PC-3 (cell line): ENCODE measurements around the gene SLIT1. TPM values are rescaled to one million over a fixed set of nuclear protein-coding genes. Genes with fewer than 3 reads are reported as not detected.
A peak's percentile ranks its signal among the peaks of the same experiment; 100 is the strongest.

Source experiments
- ATAC-seq: fragments of 200-7000 bp; cut with Tn5 transposase; 2 replicates; pipeline ENCODE4 v1.9.1; 2020; ENCODE audit warnings: mild to moderate bottlenecking, moderate library complexity
- BruUV-seq: library from RNA; stranded (reverse); fragments of 400-500 nt; replicated peaks from 2 replicates; lab custom pipeline; 2021; lab: Mats Ljungman, UMichigan
- CTCF ChIA-PET: fragments of 300-600 bp; sonication (Branson Sonifier 250); formaldehyde crosslinking; loops from one replicate; lab custom pipeline; 2022; ENCODE audit warnings: antibody characterized with exemption; lab: Charles Lee
- POLR2A ChIA-PET: fragments of 300-600 bp; sonication (Branson Sonifier 250); formaldehyde crosslinking; loops from one replicate; lab custom pipeline; 2022; ENCODE audit warnings: antibody characterized with exemption; ENCODE audit not compliant: unreplicated experiment; lab: Charles Lee
- DNase-seq: peaks from one replicate; pipeline ENCODE4 v3.0.0-alpha.2; 2015
- H2AFZ ChIP-seq: fragments of 300-600 bp; sonication (generic); 2 replicates; pipeline ENCODE4 v1.6.0; 2016; ENCODE audit warnings: antibody characterized with exemption, low read length
- H3F3A ChIP-seq: fragments of 300-600 bp; sonication (generic); one replicate; pipeline ENCODE4 v1.6.0; 2017; ENCODE audit warnings: antibody characterized with exemption, low read length, control low read depth, mild to moderate bottlenecking; ENCODE audit not compliant: unreplicated experiment
- H3K27ac ChIP-seq: fragments of 300-600 bp; sonication (generic); 2 replicates; pipeline ENCODE4 v1.5.1; 2016; ENCODE audit warnings: mild to moderate bottlenecking, low read length
- H3K27me3 ChIP-seq: fragments of 300-600 bp; sonication (generic); 2 replicates; pipeline ENCODE4 v1.6.1; 2016; ENCODE audit warnings: low read length, mixed read lengths
- H3K36me3 ChIP-seq: fragments of 300-600 bp; sonication (generic); 2 replicates; pipeline ENCODE4 v1.6.1; 2016; ENCODE audit warnings: low read depth, mixed run types, low read length, mixed read lengths
- H3K4me1 ChIP-seq: fragments of 300-600 bp; sonication (generic); 2 replicates; pipeline ENCODE4 v1.5.1; 2016; ENCODE audit warnings: low read length; ENCODE audit not compliant: insufficient read depth
- H3K4me2 ChIP-seq: fragments of 300-600 bp; sonication (generic); 2 replicates; pipeline ENCODE4 v1.6.0; 2016; ENCODE audit warnings: low read length
- H3K4me3 ChIP-seq: fragments of 300-600 bp; sonication (generic); 2 replicates; pipeline ENCODE4 v1.5.1; 2016; ENCODE audit warnings: mild to moderate bottlenecking, low read length, mixed read lengths
- H3K79me2 ChIP-seq: fragments of 300-600 bp; sonication (generic); 2 replicates; pipeline ENCODE4 v1.6.1; 2017; ENCODE audit warnings: low read length, mixed read lengths
- H3K9ac ChIP-seq: fragments of 300-600 bp; sonication (generic); 2 replicates; pipeline ENCODE4 v1.6.0; 2016; ENCODE audit warnings: mild to moderate bottlenecking, low read length
- H3K9me2 ChIP-seq: fragments of 300-600 bp; sonication (generic); replicated peaks from 2 replicates; pipeline ENCODE4 v1.6.1; 2016; ENCODE audit warnings: mixed run types, low read length, mixed read lengths
- H3K9me3 ChIP-seq: fragments of 300-600 bp; sonication (generic); 2 replicates; pipeline ENCODE4 v1.6.1; 2016; ENCODE audit warnings: low read length, mixed read lengths
- H4K20me1 ChIP-seq: fragments of 300-600 bp; sonication (generic); 2 replicates; pipeline ENCODE4 v1.6.1; 2016; ENCODE audit warnings: low read length, mixed read lengths
- EZH2 ChIP-seq: fragments of 300-600 bp; sonication (generic); IDR thresholded peaks from one replicate; pipeline ENCODE4 v1.6.1; 2017; ENCODE audit warnings: antibody characterized with exemption, mild to moderate bottlenecking, low read length; ENCODE audit not compliant: unreplicated experiment
- EZH2phosphoT487 ChIP-seq: fragments of 300-600 bp; sonication (generic); IDR thresholded peaks from 2 replicates; pipeline ENCODE4 v1.6.1; 2018; ENCODE audit warnings: mild to moderate bottlenecking, antibody characterized with exemption, low read length, borderline replicate concordance
- intact Hi-C: fragments of 100-400 bp; cut with micrococcal nuclease; formaldehyde crosslinking; loops from 2 replicates; pipeline ENCODE4 v1.9.0; 2023
- total RNA-seq: library from RNA; depleted of rRNA; stranded (reverse); fragments of >200 nt; gene quantifications from 2 replicates; pipeline ENCODE4 v1.2.3, GENCODE V29; 2014
- TF ChIP-seq, protein P1 (sequence below): fragments of 300-600 bp; sonication (generic); conservative IDR thresholded peaks from 2 replicates; pipeline ENCODE4 v1.5.1; 2017; ENCODE audit warnings: antibody characterized with exemption, low read depth, mild to moderate bottlenecking, low read length

Gene SLIT1
- total RNA-seq, 1 experiment from 2014 or later: not detected

- Histone ChIP-seq H2AFZ (no peak overlapping the region), H3K4me2 (no peak overlapping the region), H3K4me3 (no peak overlapping the region), H3K79me2 (no peaks in the 10 kb centered on the region), H3K36me3 (no peaks in the 10 kb centered on the region), H3K27ac (no peak overlapping the region), H3F3A (no peaks in the 10 kb centered on the region), H3K9me2 (no peaks in the 10 kb centered on the region), H4K20me1 (no peaks in the 10 kb centered on the region), H3K9me3 (no peaks in the 10 kb centered on the region), H3K27me3 (no peaks in the 10 kb centered on the region), H3K9ac (no peak overlapping the region), H3K4me1 (no peaks in the 10 kb centered on the region)
- ChIA-PET CTCF (no interaction called here), POLR2A (interaction anchor here (0.6 kb wide), 1 partner anchor 131 kb away, joined by 4 read pairs; no protein-coding TSS in a partner anchor)
- TF ChIP-seq, protein P1, sequence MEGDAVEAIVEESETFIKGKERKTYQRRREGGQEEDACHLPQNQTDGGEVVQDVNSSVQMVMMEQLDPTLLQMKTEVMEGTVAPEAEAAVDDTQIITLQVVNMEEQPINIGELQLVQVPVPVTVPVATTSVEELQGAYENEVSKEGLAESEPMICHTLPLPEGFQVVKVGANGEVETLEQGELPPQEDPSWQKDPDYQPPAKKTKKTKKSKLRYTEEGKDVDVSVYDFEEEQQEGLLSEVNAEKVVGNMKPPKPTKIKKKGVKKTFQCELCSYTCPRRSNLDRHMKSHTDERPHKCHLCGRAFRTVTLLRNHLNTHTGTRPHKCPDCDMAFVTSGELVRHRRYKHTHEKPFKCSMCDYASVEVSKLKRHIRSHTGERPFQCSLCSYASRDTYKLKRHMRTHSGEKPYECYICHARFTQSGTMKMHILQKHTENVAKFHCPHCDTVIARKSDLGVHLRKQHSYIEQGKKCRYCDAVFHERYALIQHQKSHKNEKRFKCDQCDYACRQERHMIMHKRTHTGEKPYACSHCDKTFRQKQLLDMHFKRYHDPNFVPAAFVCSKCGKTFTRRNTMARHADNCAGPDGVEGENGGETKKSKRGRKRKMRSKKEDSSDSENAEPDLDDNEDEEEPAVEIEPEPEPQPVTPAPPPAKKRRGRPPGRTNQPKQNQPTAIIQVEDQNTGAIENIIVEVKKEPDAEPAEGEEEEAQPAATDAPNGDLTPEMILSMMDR: 0 out of 2 replicates have a peak, but pooled peaks have one; percentile 11
- TF ChIP-seq EZH2phosphoT487: no peak
- intact Hi-C loops: no loop called here
- DNase-seq: no peak
- BruUV-seq: no TSS peak
- no peak for ATAC-seq
These were observed 126.5 kb downstream of the SLIT1 start for GRCh38 chr10:97059006-97059871.

DNA sequence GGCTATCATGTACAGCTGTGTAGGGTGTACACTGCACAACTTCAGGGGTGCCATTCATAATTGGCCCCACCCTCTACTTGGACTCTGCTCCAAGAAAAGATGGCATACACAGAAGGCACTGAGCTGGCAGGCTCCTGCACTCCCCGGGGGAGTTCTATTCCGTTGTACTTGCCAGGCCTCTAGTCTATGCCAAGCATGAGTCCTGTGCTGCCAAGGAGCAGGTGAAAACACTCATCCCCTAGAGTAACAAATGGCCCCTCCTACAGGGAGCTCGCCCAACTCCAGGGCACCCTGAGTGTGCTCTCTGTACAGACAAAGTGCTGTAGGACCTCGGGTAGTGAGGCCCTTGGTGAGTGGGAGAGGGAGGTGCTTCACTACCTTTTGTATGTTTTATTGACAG is 127.2 kb downstream of the SLIT1 start:
- ATAC-seq (no peak), DNase-seq (no peak)
- CTCF ChIA-PET: no interaction called here
- Histone ChIP-seq H3K4me3 (no peak overlapping the region), H3F3A (no peaks in the 10 kb centered on the region), H3K9me3 (no peaks in the 10 kb centered on the region), H2AFZ (no peak overlapping the region), H3K4me1 (no peaks in the 10 kb centered on the region), H3K27me3 (no peaks in the 10 kb centered on the region), H3K79me2 (no peaks in the 10 kb centered on the region), H3K9ac (no peak overlapping the region), H4K20me1 (no peaks in the 10 kb centered on the region), H3K4me2 (no peak overlapping the region), H3K9me2 (no peaks in the 10 kb centered on the region), H3K27ac (no peak overlapping the region), H3K36me3 (no peaks in the 10 kb centered on the region)
- intact Hi-C loops: no loop called here
- no peak for TF ChIP-seq EZH2phosphoT487
- TF ChIP-seq, protein P1: no peak
- TF ChIP-seq EZH2: no peak
- POLR2A ChIA-PET: no interaction called here
- BruUV-seq: no TSS peak
